HG03159 (cell line): ENCODE data around the gene SLC19A1.

Experiments
- ATAC-seq: cut with Tn5 transposase; IDR thresholded peaks from one replicate; pipeline ENCODE4 v1.9.1; 2021; ENCODE audit warnings: mild to moderate bottlenecking, moderate library complexity; ENCODE audit not compliant: unreplicated experiment

The SLC19A1 gene

GRCh38 chr21:45460011-45460565 is 82.2 kb downstream of the SLC19A1 start:
- ATAC-seq, result no peak

DNA sequence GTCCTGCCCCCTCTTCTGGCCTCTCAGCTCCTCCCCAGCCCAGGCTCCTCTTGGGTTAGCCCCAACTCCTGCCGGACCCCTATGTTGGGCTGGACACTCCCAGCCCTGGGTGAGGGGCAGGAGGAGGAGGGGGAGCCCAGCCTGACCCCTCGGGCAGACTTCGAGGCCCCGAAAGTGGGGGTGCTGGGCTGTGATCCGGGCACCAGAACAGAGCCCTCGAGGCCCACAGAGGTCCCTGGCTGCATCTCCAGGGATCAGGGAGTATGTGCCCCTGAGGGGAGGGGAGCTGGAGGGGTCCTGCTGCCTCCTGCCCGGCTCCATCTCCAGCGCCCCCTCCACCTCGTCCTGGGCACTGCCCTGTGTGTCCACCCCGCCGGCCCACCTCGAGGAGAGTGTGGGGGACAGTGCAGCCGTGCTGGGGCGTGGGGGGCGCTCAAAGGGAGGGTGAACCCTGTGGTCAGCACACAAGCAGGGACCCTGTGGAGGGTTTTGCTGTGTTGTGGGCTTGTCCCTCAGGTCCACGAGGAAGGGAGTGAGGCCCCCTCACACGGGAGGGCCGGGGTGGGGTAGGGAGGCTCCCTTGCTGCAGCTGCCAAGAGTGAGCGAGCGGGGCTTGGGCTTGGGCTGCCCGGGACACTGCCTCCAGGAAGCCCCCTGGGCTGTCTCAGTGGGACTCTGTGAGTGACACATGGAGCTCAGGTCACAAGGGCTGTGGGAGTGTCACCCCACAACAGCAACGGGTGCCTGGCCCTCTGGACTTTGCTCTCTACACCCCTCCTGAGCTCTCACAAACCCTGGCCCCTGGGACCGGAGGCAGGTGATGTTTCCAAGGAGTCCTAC is 82.8 kb downstream of the SLC19A1 start:
- ATAC-seq, result no peak

DNA sequence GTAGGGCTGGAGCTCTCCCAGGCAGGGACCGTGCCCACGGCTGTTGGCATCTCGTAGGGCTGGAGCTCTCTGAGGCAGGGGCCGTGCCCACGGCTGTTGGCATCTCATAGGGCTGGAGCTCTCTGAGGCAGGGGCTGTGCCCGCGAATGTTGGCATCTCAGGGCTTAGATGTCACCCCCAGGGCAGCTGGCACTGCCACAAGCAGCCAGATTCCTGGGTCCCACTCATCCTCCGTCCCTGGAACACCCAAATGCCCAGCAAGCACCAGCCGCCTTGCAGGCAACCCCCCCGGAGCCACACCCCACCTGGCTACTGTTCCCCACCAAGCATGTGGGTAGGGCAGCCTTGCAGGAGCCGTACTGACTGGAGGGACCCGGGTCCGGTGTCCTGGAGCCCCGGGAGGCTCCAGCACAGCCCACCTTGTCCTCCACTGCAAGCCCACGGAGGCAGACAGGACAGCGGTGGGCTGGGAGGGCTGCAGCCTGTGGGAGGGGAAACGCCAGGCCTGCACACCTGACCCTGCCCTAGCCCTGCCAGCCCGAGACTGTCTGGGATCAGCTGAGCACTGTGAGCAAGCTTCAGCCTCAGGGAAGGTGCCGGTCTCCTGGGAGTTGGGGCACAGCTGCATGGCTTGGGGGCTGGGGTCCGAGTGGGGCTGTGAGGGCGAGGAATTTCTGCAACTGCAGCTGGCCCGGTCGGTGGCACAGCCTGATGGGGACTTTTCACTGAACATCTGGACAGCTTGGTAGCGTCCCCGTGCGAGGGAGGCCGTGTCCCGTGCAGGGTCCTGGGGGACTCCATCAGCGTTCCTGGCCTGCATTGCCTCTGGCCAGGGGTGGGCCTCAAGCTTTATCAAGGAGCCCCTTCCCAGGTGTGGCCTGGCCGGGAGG is 83.7 kb downstream of the SLC19A1 start:
- no peak for ATAC-seq

DNA sequence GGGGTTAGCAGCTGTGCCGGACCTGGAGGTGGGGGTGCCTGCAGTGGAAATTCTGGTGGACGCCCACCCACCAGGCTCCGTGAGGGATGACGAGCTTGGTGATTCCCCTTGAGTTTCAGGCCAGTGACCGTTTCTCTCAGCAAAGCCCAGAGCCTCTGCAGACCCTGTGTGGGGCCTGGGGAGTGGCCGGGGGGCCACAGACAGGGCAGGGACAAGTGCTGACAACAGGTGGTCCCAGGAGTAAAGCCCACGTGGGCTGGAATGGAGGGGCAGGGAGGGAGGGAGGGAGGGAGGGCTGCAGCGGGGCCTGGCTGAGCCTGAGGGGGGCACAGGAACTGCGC is 84.4 kb downstream of the SLC19A1 start:
- no peak for ATAC-seq

DNA sequence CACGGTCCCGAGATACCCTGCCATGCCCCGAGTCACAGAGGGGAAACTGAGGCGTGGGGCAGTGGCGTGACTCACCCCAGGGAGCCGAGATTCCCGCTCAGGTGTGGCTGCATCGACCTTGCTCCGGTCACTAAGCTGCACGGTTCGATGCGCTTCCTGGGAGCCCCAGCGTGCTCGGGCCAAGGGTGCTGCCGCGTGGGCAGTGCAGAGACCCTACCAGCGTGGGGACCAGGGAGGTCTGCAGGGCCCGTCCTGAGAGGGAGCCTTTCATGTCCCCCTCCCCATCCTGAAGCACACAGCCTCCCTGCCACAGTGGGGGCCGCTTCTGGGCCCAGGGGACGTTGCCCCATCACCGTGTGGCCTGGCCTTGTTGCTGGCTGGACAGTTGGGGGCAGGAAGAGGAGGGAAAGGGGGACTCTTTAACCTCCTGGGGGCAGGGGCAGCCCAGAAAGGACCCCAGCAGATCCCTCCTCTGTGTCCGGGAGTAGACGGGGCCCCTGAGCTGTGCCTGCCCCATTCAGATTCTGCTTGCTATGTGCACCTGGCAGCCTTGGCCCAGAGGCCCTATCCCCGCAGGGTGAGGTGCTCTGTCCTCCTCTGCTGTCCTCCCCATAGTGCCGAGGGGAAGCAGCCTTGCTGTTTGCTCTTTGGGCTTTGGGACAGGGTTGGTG is 84.9 kb downstream of the SLC19A1 start:
- ATAC-seq, result no peak

GRCh38 chr21:45456584-45457160 is 85.6 kb downstream of the SLC19A1 start:
- ATAC-seq, result no peak

DNA sequence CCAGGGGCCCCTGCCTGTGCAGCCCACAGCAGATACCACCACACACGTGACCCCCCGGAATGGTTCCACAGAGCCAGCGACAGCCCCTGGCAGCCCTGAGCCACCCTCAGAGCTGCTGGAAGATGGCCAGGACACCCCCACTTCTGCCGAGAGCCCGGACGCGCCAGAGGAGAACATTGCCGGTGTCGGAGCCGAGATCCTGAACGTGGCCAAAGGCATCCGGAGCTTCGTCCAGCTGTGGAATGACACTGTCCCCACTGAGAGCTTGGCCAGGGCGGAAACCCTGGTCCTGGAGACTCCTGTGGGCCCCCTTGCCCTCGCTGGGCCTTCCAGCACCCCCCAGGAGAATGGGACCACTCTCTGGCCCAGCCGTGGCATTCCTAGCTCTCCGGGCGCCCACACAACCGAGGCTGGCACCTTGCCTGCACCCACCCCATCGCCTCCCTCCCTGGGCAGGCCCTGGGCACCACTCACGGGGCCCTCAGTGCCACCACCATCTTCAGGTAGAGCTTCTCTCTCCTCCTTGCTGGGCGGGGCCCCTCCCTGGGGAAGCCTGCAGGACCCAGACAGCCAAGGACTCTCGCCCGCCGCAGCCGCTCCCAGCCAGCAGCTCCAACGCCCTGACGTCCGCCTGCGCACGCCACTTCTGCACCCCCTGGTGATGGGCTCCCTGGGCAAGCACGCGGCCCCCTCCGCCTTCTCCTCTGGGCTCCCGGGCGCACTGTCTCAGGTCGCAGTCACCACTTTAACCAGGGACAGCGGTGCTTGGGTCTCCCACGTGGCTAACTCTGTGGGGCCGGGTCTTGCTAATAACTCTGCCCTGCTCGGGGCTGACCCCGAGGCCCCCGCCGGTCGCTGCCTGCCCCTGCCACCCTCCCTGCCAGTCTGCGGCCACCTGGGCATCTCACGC is 86.3 kb downstream of the SLC19A1 start:
- ATAC-seq, result no peak

DNA sequence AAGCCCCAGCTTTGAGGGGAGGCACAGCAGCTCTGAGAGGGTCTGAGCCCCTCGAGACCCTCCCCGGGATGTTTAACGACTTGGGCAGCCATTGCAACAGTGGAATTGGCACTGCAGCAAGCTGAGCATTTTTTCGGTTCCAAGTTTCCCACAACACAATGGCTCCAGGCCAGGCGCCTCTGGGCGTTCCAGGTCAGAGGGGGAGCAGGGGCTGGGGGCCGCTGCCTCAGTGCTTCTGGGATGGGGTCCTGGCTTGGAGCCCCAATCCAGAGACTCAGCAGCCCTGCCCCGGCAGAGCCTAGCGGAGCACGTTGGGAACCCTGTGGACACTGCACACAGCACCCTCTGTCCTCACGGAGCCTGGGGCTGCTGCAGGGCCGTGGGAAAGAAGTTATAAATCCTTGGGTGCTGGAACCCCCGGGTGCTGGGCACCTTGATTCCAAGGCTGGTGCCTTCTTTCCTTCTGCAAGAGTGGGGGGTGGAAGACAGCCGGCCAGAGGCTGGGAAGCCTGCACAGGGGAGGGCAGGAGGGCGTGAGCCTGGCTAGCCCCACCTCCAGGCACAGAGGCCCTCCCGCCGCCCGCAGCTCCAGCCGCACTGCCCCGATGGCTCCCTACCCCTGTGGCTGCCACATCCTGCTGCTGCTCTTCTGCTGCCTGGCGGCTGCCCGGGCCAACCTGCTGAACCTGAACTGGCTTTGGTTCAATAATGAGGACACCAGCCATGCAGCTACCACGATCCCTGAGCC is 87.1 kb downstream of the SLC19A1 start:
- no peak for ATAC-seq

DNA sequence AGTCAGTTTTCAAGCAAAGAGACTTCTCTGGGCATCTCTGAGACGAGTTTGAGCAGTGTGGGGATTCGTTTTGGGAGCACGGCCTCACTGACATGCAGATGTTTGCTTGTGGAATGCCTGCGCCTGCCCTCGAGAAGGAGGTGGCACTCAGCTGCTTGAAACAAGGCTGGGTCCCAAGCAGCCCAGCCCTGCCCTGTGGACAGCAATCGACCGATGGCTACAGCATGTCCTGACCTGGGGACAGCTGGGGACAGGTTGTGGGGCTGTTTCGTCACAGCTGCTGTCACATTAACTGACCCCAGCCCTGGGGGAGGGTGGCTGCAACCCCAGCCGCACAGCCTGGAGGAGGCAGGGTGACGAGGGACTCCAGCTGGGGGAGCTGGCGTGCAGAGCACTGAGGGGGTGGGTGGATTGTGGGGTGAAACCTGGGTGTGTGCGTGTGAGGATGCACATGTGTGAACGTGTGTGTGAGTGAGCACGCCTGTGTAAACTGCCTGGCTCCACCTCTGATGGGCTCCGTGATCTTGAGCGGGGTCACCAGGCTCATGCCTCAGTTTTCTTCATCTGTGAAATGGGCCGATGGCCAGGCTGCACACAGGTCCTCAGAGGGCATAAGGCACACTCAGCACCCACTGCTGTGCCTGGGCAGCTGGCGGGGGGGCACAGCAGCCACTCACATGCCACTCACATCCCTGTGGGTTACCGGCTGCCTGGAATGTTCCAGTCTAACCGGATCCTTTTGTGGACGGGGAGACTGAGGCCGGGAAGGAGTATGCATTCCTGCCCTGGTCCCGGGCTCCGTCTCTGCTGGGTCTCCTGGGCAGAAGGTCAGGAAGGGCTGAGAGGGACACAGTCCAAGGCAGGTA is 87.9 kb downstream of the SLC19A1 start:
- no peak for ATAC-seq

GRCh38 chr21:45453308-45453950 is 88.8 kb downstream of the SLC19A1 start:
- ATAC-seq, result no peak

DNA sequence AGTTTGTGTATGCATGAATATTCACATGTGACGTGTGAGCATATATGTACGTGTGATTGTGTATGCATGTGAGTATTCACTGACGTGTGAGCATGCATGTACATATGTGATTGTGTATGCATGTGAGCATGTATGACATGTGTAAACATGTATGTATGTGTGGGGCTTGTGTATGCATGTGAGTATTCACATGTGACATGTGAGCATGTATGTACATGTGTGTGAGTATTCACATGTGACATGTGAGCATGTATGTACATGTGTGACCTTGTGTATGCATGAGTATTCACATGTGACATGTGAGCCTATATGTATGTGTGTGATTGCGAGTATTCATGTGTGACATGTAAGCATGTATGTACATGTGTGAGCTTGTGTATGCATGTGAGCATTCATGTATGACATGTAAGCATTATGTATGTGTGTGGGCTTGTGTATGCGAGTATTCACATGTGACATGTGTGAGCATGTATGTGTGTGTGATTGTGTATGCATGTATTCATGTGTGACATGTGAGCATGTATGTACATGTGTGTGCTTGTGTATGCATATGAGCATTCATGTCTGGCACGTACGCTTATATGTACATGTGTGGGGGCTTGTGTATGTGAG is 89.4 kb downstream of the SLC19A1 start:
- no peak for ATAC-seq

- ATAC-seq, result no peak
Observed at GRCh38 chr21:45451771-45452182, 90.5 kb downstream of the SLC19A1 start.

DNA sequence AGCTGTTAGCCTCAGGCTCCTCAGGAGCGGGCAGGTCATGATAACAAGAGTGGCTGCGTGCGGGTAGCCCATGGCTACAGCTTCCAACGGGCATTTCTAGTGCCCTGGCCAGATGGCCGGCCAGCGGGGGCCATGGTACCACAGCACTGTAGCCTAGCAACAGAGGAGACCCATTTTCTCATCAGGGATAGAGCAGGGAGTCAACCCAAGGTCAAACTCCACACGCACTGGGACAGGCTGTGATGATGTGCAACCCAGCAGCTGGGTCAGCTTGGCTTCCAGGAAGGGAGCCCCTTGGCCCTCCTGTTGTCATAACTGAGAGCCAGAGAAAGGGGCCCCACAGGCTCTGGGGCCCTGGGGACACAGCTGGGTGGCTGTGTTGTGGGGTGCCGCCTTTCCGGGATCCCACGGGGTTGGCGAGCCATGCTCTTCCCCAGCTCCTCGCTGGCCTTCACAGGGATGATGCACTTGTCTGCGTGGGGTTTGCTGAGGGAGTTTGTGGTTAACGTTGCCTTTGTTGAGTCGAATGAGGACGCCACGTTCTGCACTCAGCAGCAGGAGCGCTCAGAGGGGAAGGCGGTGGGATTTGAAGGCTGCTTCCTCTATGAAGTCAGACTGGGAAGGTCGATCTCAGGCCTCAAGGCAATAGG is 91.0 kb downstream of the SLC19A1 start:
- ATAC-seq, result no peak

GRCh38 chr21:45450423-45451090 is 91.7 kb downstream of the SLC19A1 start:
- no peak for ATAC-seq

GRCh38 chr21:45449658-45450422 is 92.4 kb downstream of the SLC19A1 start:
- no peak for ATAC-seq
